H54 (cell line): Measurements from ENCODE around the gene AZU1.

ENCODE experiments used
- DNase-seq: peaks from one replicate; pipeline ENCODE4 v3.0.0; 2011; ENCODE audit warnings: low spot score, mixed read lengths; ENCODE audit not compliant: insufficient read length
- FAIRE-seq: peaks from 3 replicates; lab custom pipeline; 2011; peaks lifted over from hg19 to GRCh38; lab: Jason Lieb, UNC
- POLR2A ChIP-seq: IDR thresholded peaks from 2 replicates; pipeline ENCODE4 v1.6.1; 2011; ENCODE audit warnings: low read depth, mild to moderate bottlenecking, low read length

The AZU1 gene

GRCh38 chr19:879711-880438 is 52.2 kb downstream of the AZU1 start:
- TF ChIP-seq POLR2A = no peak
- DNase-seq (no peak), FAIRE-seq (no peak)
